IPS-15b (cell line): Measurements from ENCODE around the gene MSANTD3.

Source experiments
- H3K27me3 ChIP-seq: one replicate; pipeline ENCODE4 v1.6.1; 2013; ENCODE audit warnings: low read length; ENCODE audit not compliant: control insufficient read depth, insufficient read depth
- H3K36me3 ChIP-seq: one replicate; pipeline ENCODE4 v1.6.1; 2013; ENCODE audit warnings: low read length; ENCODE audit not compliant: control insufficient read depth, insufficient read depth
- H3K4me1 ChIP-seq: one replicate; pipeline ENCODE4 v1.6.1; 2013; ENCODE audit warnings: mild to moderate bottlenecking, low read length; ENCODE audit not compliant: control insufficient read depth, insufficient read depth
- H3K4me3 ChIP-seq: one replicate; pipeline ENCODE4 v1.5.1; 2013; ENCODE audit warnings: low read depth, low read length
- H3K9ac ChIP-seq: one replicate; pipeline ENCODE4 v1.6.1; 2013; ENCODE audit warnings: low read depth, mild to moderate bottlenecking, low read length
- H3K9me3 ChIP-seq: one replicate; pipeline ENCODE4 v1.6.1; 2013; ENCODE audit warnings: mild to moderate bottlenecking, low read length; ENCODE audit not compliant: control insufficient read depth, insufficient read depth

MSANTD3 gene

DNA sequence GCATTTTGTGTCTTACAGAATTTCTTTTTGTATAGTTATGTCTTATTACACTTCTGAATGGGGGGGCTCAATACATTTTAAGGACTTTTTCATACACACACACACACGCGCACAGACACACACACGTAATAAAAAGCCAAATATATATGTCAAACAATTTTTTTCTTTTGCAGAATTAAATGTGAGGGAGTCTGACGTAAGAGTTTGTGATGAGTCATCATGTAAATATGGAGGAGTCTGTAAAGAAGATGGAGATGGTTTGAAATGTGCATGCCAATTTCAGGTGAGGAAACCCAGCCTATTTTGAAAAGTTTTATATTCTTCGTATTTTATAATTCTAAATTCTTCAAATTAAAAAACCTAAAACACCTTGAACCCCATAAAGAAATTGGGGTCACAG lies 71.6 kb downstream of the MSANTD3 start:
- Histone ChIP-seq H3K4me3 (no peak overlapping the region), H3K4me1 (peaks cover 2% of the 10 kb centered on the region), H3K27me3 (no peaks in the 10 kb centered on the region), H3K9ac (no peak overlapping the region), H3K36me3 (no peaks in the 10 kb centered on the region), H3K9me3 (no peaks in the 10 kb centered on the region)

DNA sequence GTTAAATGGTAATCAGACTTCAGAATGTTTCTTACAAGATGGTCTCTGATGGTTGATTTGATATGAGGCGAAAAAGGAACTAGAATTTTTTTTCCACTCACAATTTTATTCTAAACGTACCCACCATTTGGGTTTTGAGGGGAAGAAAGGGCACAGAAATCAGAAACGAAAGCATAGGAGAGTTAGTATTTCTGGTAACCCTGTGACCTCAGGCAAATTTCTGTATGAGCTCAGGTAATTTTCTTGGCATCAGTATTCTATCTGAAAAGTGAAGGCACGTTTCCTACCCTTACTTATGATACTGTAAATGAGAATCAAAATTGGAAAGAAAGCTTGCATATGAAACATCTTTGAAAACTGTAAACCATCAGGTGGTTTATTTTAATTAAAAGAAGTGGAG lies 72.5 kb downstream of the MSANTD3 start:
- Histone ChIP-seq H3K4me1 (peaks cover 2% of the 10 kb centered on the region), H3K9me3 (no peaks in the 10 kb centered on the region), H3K9ac (no peak overlapping the region), H3K27me3 (no peaks in the 10 kb centered on the region), H3K36me3 (no peaks in the 10 kb centered on the region), H3K4me3 (no peak overlapping the region)

DNA sequence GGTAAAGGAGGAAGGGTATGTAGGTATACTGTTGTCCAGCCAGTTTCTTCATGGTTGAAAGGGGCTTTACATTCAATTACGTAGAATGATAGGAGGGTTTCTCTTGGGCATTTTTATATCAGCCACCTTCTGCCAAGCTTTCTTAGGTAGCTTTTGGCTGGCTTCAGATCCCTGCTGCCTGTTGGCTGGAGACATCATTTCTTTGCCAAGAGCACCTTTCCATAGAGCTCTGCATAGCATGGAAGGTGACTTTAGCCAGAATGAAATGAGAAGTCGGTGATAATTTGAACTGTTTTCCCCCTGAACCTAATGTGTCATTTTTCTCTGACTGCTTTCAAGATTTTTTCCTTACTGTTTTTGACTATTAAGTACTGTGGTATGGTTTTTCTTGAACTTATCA lies 72.9 kb downstream of the MSANTD3 start:
- no peak overlapping the region for H3K9ac ChIP-seq
- no peaks in the 10 kb centered on the region for H3K27me3 ChIP-seq
- H3K4me3 ChIP-seq, result no peak overlapping the region
- no peaks in the 10 kb centered on the region for H3K36me3 ChIP-seq
- H3K4me1 ChIP-seq, result peaks cover 2% of the 10 kb centered on the region
- no peaks in the 10 kb centered on the region for H3K9me3 ChIP-seq
